Epithelial cell of esophagus (primary cell): ENCODE data around the gene NPR1.
"Not testable (repeated sequence)": the region's sequence is repeated elsewhere in the genome, so short reads cannot be mapped to it uniquely, and the experiment has no call there.

Source experiments
- DNase-seq: peaks from one replicate; pipeline ENCODE4 v3.0.0; 2010; ENCODE audit warnings: low read depth
- H3K4me3 ChIP-seq: 2 replicates; pipeline ENCODE4 v1.5.1; 2011; ENCODE audit warnings: mild to moderate bottlenecking, low read length, control low read depth
- CTCF ChIP-seq: IDR thresholded peaks from 2 replicates; pipeline ENCODE4 v1.5.1; 2011; ENCODE audit warnings: low read depth, mild to moderate bottlenecking, low read length, control low read depth, inconsistent platforms; ENCODE audit not compliant: insufficient read depth; ENCODE audit errors: missing control alignments

Gene NPR1

GRCh38 chr1:153633754-153634665 is 44.5 kb upstream of the NPR1 start, which contains the start of gene CHTOP:
Gene CHTOP, plus strand, starts transcription at chr1:153634066. Its CDS starts 2,523 bp downstream, at chr1:153636589.
- no peak for TF ChIP-seq CTCF
- peak; percentile 99 for DNase-seq
- peak within 1 kb of the TSS; percentile 99 for H3K4me3 ChIP-seq

GRCh38 chr1:153635872-153636271 is 42.6 kb upstream of the NPR1 start:
- DNase-seq: no peak

GRCh38 chr1:153636312-153636711 is 42.2 kb upstream of the NPR1 start:
- TF ChIP-seq CTCF: no peak
- H3K4me3 ChIP-seq: no peak overlapping the region
- DNase-seq: no peak

More at GRCh38 chr1:153635872-153636271, 42.6 kb upstream of the NPR1 start:
- no peak overlapping the region for H3K4me3 ChIP-seq
- TF ChIP-seq CTCF: no peak

GRCh38 chr1:153638261-153638660 is 40.2 kb upstream of the NPR1 start:
- H3K4me3 ChIP-seq: no peak overlapping the region
- no peak for TF ChIP-seq CTCF
- no peak for DNase-seq

GRCh38 chr1:153639280-153639679 is 39.2 kb upstream of the NPR1 start:
- no peak for TF ChIP-seq CTCF
- no peak overlapping the region for H3K4me3 ChIP-seq
- no peak for DNase-seq

GRCh38 chr1:153640213-153640612 is 38.3 kb upstream of the NPR1 start:
- not testable (repeated sequence) for H3K4me3 ChIP-seq, DNase-seq

- H3K4me3 ChIP-seq: no peak overlapping the region
- no peak for DNase-seq
- TF ChIP-seq CTCF: no peak
Measured at GRCh38 chr1:153640861-153641260, 37.6 kb upstream of the NPR1 start.
